ENCODE measurements around the gene ALK.

GRCh38 chr2:29688429-29688828, 233.0 kb downstream of the ALK start:
- TF ChIP-seq CTCF (IDR thresholded peaks at IDR 0.05) = no peak
- no peak for TF ChIP-seq POLR2A (IDR thresholded peaks at IDR 0.05)
- no peak for TF ChIP-seq POLR2AphosphoS5 (IDR thresholded peaks at IDR 0.05)
- TF ChIP-seq EP300 (IDR thresholded peaks at IDR 0.05) = no peak
